Glutamatergic neuron (in vitro differentiated cells): ENCODE measurements around the gene SLC13A1. TPM values are rescaled to one million over a fixed set of nuclear protein-coding genes. Genes with fewer than 3 reads are reported as not detected.
"Not testable (repeated sequence)": the region's sequence is repeated elsewhere in the genome, so short reads cannot be mapped to it uniquely, and the experiment has no call there.

Source experiments
- DNase-seq: peaks from one replicate; pipeline ENCODE4 v3.0.0; 2022
- H3K27ac Mint-ChIP-seq: one replicate; pipeline ENCODE4 v1.8.0; 2020; ENCODE audit warnings: mild to moderate bottlenecking, mixed read lengths, inconsistent platforms; ENCODE audit not compliant: unreplicated experiment
- H3K27me3 Mint-ChIP-seq: one replicate; pipeline ENCODE4 v1.8.0; 2020; ENCODE audit warnings: mild to moderate bottlenecking, moderate library complexity, mixed read lengths, inconsistent platforms; ENCODE audit not compliant: unreplicated experiment
- H3K36me3 Mint-ChIP-seq: one replicate; pipeline ENCODE4 v1.8.0; 2020; ENCODE audit warnings: mild to moderate bottlenecking, mixed read lengths, inconsistent platforms; ENCODE audit not compliant: unreplicated experiment
- H3K4me1 Mint-ChIP-seq: one replicate; pipeline ENCODE4 v1.8.0; 2020; ENCODE audit warnings: mild to moderate bottlenecking, low read depth, mixed read lengths, inconsistent platforms; ENCODE audit not compliant: unreplicated experiment
- H3K4me3 Mint-ChIP-seq: one replicate; pipeline ENCODE4 v1.8.0; 2020; ENCODE audit warnings: mild to moderate bottlenecking, mixed read lengths, inconsistent platforms; ENCODE audit not compliant: unreplicated experiment
- H3K9me3 Mint-ChIP-seq: one replicate; pipeline ENCODE4 v1.8.0; 2020; ENCODE audit warnings: mild to moderate bottlenecking, moderate library complexity, mixed read lengths, inconsistent platforms; ENCODE audit not compliant: unreplicated experiment
- CTCF ChIP-seq: fragments of 200-600 bp; sonication (generic); IDR thresholded peaks from one replicate; pipeline ENCODE4 v1.5.0; 2021; ENCODE audit not compliant: partially characterized antibody, unreplicated experiment
- total RNA-seq: library from RNA; stranded (reverse); fragmentation: NEBNext Ultra II Directional; extraction: Animal tissue kit (Norgen Biotek cat#: 25700); gene quantifications from one replicate; pipeline ENCODE4 v1.2.1, GENCODE V29; 2021; ENCODE audit not compliant: unreplicated experiment

The SLC13A1 gene
- total RNA-seq, 1 donor from 2014 or later, result not detected

GRCh38 chr7:123112833-123113232 lies 86.9 kb downstream of the SLC13A1 start:
- no peak overlapping the region for H3K27ac Mint-ChIP-seq
- H3K4me3 Mint-ChIP-seq, result no peak overlapping the region
- no peaks in the 10 kb centered on the region for H3K9me3 Mint-ChIP-seq
- H3K4me1 Mint-ChIP-seq, result peaks cover 4% of the 10 kb centered on the region
- no peaks in the 10 kb centered on the region for H3K27me3 Mint-ChIP-seq
- no peaks in the 10 kb centered on the region for H3K36me3 Mint-ChIP-seq
- DNase-seq, result no peak
- TF ChIP-seq CTCF, result no peak

GRCh38 chr7:123099712-123100111 lies 100.1 kb downstream of the SLC13A1 start:
- no peaks in the 10 kb centered on the region for H3K4me1 Mint-ChIP-seq
- TF ChIP-seq CTCF, result no peak
- no peaks in the 10 kb centered on the region for H3K36me3 Mint-ChIP-seq
- H3K4me3 Mint-ChIP-seq, result no peak overlapping the region
- no peak for DNase-seq
- no peak overlapping the region for H3K27ac Mint-ChIP-seq
- no peaks in the 10 kb centered on the region for H3K9me3 Mint-ChIP-seq
- no peaks in the 10 kb centered on the region for H3K27me3 Mint-ChIP-seq

- no peaks in the 10 kb centered on the region for H3K36me3 Mint-ChIP-seq
- no peak for DNase-seq
- no peak overlapping the region for H3K4me3 Mint-ChIP-seq
- no peak overlapping the region for H3K27ac Mint-ChIP-seq
- H3K9me3 Mint-ChIP-seq, result no peaks in the 10 kb centered on the region
- H3K27me3 Mint-ChIP-seq, result no peaks in the 10 kb centered on the region
- H3K4me1 Mint-ChIP-seq, result no peaks in the 10 kb centered on the region
- TF ChIP-seq CTCF, result no peak
Observed at GRCh38 chr7:123096976-123097375, 102.8 kb downstream of the SLC13A1 start.

- Mint-ChIP-seq H3K4me3 (no peak overlapping the region), H3K27me3 (no peaks in the 10 kb centered on the region), H3K4me1 (no peaks in the 10 kb centered on the region), H3K27ac (no peak overlapping the region), H3K9me3 (no peaks in the 10 kb centered on the region), H3K36me3 (no peaks in the 10 kb centered on the region)
- TF ChIP-seq CTCF, result no peak
- no peak for DNase-seq
Observed at GRCh38 chr7:123096434-123096833, 103.3 kb downstream of the SLC13A1 start.

GRCh38 chr7:123090456-123090855 lies 109.3 kb downstream of the SLC13A1 start:
- no peaks in the 10 kb centered on the region for H3K9me3 Mint-ChIP-seq
- H3K4me1 Mint-ChIP-seq, result no peaks in the 10 kb centered on the region
- DNase-seq, result no peak
- no peak overlapping the region for H3K4me3 Mint-ChIP-seq
- H3K27ac Mint-ChIP-seq, result no peak overlapping the region
- no peaks in the 10 kb centered on the region for H3K27me3 Mint-ChIP-seq
- no peak for TF ChIP-seq CTCF
- no peaks in the 10 kb centered on the region for H3K36me3 Mint-ChIP-seq

GRCh38 chr7:123086910-123087309 lies 112.9 kb downstream of the SLC13A1 start:
- H3K4me1 Mint-ChIP-seq, DNase-seq, H3K4me3 Mint-ChIP-seq, H3K27ac Mint-ChIP-seq, H3K9me3 Mint-ChIP-seq, H3K27me3 Mint-ChIP-seq, H3K36me3 Mint-ChIP-seq: not testable (repeated sequence)

GRCh38 chr7:123084861-123085260 lies 114.9 kb downstream of the SLC13A1 start:
- not testable (repeated sequence) for H3K4me1 Mint-ChIP-seq, H3K27ac Mint-ChIP-seq, H3K4me3 Mint-ChIP-seq, H3K27me3 Mint-ChIP-seq, DNase-seq, H3K36me3 Mint-ChIP-seq, H3K9me3 Mint-ChIP-seq
